Retinal pigment epithelial cell (primary cell): ENCODE measurements around the gene LIFR.

Source experiments
- DNase-seq: peaks from one replicate; pipeline ENCODE4 v3.0.0-alpha.2; 2010; ENCODE audit warnings: low read depth
- H3K4me3 ChIP-seq: 2 replicates; pipeline ENCODE4 v1.5.1; 2011; ENCODE audit warnings: mild to moderate bottlenecking, low read length, control low read depth, moderate library complexity
- TF ChIP-seq, protein P1 (sequence below): conservative IDR thresholded peaks from 2 replicates; pipeline ENCODE4 v1.5.1; 2011; ENCODE audit warnings: low read depth, low read length, control low read depth, inconsistent platforms

LIFR gene

DNA sequence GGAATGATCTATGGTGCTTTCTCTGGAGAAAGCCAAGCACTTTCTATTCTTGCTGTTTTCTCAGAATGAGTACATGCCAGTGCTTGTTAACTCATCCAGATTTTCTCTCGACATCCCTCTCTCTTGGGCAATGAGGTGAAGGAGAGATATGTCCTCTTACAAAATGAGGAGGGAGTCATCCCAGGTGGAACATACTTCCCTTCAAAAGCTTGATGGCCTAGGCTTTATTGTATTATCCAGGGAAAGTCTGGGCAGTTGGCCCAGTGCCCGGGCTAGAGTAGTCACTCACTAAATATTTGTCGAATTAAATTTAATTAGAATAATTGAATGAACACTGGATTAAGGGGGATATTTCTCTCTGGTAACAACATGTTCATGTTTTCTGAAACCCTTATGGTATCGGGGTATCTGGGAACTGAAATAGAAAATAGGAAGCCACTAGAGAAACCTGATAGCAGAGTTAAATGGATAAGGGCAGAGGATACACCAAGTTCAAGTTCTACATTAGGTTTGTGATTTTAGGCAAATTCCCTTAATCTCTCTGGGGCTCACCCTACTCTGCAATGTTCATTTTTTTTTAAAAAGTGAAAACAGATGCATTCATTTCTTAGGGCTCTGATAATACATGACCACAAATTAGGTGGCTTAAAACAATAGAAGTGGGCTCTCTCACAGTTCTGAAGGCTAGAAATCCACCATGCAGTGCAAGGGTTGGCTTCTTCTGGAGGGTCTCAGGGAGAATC is 99.6 kb downstream of the LIFR start:
- DNase-seq, result no peak
- no peak overlapping the region for H3K4me3 ChIP-seq
- TF ChIP-seq, protein P1, sequence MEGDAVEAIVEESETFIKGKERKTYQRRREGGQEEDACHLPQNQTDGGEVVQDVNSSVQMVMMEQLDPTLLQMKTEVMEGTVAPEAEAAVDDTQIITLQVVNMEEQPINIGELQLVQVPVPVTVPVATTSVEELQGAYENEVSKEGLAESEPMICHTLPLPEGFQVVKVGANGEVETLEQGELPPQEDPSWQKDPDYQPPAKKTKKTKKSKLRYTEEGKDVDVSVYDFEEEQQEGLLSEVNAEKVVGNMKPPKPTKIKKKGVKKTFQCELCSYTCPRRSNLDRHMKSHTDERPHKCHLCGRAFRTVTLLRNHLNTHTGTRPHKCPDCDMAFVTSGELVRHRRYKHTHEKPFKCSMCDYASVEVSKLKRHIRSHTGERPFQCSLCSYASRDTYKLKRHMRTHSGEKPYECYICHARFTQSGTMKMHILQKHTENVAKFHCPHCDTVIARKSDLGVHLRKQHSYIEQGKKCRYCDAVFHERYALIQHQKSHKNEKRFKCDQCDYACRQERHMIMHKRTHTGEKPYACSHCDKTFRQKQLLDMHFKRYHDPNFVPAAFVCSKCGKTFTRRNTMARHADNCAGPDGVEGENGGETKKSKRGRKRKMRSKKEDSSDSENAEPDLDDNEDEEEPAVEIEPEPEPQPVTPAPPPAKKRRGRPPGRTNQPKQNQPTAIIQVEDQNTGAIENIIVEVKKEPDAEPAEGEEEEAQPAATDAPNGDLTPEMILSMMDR, result no peak

DNA sequence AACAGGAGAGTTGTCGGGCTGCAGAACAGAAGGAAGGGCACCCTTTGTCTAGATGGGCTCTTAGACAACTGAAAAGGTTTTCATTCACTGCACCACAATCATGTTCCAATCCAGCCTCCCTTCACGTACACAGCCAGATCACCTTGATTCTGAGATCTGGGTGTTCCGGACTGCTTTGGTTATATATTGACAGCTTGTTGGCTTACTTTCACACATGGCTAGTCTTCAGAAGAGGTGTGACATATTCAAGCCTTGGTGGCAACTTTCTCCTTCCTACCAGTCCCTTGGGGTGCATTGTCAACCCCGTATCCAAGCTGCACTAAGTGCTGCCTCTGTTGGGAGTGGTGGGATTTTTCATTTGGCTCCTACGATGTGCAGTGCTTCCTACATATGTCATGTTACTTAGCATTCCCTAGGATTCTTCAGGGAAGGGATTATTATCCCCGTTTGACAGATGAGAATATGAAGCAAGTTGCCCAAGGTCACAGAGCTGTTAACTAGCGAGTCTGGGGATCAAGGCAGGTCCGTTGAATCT is 100.6 kb downstream of the LIFR start:
- no peak overlapping the region for H3K4me3 ChIP-seq
- TF ChIP-seq, protein P1, result no peak
- no peak for DNase-seq

DNA sequence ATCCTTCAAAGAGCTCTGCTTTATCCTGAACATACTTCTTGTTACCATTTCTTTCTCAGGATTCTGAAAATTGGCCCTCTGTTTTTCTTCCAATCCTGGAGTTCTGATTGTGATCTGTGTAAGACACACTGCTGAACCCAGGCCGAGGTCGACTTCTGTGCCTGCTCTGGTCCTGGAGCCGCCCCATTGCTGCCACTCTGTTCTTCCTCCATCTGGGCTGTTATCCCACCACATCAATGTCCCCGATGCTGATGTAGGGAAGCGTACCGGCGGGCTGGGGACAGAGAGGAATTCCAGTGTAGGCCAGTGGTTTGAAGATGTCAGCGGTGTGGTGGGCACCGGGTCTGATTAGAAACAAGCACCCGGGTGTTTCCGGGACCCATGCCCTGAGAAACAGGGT is 102.5 kb downstream of the LIFR start:
- TF ChIP-seq, protein P1, result no peak
- DNase-seq, result no peak
- H3K4me3 ChIP-seq, result no peak overlapping the region

DNA sequence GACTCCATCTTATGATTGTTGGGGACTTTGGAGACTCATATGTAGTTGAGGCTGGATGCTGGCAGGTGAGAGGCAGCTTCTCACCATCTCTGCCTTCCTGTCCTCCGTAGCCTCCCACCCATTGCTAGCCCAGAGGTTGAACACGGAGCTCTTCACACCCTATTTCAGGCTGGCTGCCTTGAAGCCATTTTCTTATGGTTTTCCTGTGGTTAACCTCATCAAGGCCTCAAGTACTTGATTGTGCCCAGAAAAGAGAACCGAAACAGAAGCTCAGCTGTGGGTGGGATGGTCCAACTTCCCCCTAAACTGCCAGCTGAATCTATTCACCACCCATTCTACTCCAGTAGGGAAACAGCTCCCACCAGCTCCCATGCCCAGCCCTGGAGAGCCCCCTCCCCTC is 102.9 kb downstream of the LIFR start:
- DNase-seq, result no peak
- no peak overlapping the region for H3K4me3 ChIP-seq
- TF ChIP-seq, protein P1, result no peak

DNA sequence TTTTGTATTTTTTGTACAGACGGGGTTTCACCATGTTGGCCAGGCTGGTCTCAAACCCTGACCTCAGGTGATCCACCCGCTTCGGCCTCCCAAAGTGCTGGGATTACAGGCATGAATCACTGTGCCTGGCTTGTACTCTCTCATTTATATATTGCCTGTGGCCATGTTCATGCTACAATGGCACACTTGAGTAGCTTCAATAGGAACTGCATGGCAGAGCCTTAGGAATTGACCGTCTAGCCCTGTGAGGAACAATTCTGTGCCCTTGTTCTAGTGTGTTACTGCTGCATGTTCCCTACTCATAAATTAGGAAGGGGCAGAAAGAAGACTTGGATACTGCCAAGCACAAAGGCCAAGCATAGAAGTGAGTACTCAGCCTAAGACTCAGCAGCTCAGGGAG is 104.2 kb downstream of the LIFR start:
- no peak overlapping the region for H3K4me3 ChIP-seq
- DNase-seq, result no peak

DNA sequence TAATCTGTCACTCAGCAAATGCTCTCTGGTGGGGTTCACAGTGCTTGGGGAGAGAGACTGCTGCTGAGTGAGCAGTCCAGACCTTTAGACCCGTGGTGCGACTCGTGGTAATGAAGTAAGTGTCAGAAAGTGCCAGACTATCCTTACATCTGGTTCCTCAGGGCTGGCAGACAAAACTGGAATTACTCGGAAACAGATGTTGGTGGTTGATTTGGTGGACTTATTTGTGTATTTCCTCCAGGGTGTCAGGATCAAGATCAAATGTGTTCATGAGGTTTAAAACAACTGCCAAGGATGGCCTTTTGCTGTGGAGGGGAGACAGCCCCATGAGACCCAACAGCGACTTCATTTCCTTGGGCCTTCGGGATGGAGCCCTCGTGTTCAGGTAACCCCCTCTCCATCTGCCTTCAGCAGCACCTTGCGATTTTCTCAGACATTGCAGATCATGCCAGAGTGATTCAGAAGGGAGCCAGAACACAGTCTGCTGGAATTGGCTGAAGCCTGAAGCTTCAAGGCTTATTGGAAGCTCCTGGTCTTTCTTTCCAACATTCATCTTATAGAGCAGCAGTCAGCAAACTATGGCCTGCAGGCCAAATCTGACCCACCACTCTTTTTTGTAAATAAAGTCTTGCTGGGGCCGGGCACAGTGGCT is 105.2 kb downstream of the LIFR start:
- TF ChIP-seq, protein P1, result no peak
- DNase-seq, result no peak
- no peak overlapping the region for H3K4me3 ChIP-seq

More for the DNA sequence above, 104.2 kb downstream of the LIFR start:
- TF ChIP-seq, protein P1, result no peak
